Measurements from ENCODE around the gene B3GLCT. TPM values are rescaled to one million over a fixed set of nuclear protein-coding genes. Genes with fewer than 3 reads are reported as not detected.
"Not testable (repeated sequence)": the region's sequence is repeated elsewhere in the genome, so short reads cannot be mapped to it uniquely, and the experiment has no call there.

The B3GLCT gene
- total RNA-seq, 3 donors from 2014 or later (not counting 1 experiment from before 2014, with no cell fraction given): 6.0 to 8.1 (median 6.2) TPM

DNA sequence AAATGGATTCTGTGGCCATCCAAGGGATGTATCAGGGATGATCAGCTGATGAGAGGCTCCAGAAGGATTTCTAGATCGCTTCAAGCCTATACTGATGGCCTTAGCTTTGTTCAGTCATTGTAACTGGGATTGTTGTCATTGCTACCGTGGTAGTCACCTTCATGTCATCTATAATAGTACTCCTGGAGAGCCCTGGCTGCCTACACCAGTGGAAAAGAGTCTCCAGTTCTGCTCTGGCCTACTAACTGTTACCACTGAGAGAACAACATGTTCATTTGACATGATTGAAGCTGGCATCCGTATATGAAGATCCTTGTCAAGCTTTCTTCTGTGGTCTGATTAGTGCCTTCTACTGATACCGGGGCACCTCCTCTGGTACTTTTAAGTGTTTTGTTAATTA is 131.3 kb downstream of the B3GLCT start:
- Mint-ChIP-seq H3K27ac (no peak overlapping the region), H3K36me3 (peaks cover 25% of the 10 kb centered on the region), H3K27me3 (ENCODE audit: low read depth in 2 of 2) (no peaks in the 10 kb centered on the region), H3K4me3 (no peak overlapping the region), H3K4me1 (no peaks in the 10 kb centered on the region), H3K9me3 (no peaks in the 10 kb centered on the region)
- H3K27ac ChIP-seq (ENCODE audit: low read length): no peak overlapping the region
- DNase-seq (no peak), ATAC-seq (no peak)
- no peaks in the 10 kb centered on the region for H3K27me3 ChIP-seq (ENCODE audit: control insufficient read depth, insufficient read depth, low read length)
- intact Hi-C loops (cut with micrococcal nuclease): no loop called here
- no peak overlapping the region for H3K4me3 ChIP-seq (ENCODE audit: low read length)
- TF ChIP-seq, protein P1, sequence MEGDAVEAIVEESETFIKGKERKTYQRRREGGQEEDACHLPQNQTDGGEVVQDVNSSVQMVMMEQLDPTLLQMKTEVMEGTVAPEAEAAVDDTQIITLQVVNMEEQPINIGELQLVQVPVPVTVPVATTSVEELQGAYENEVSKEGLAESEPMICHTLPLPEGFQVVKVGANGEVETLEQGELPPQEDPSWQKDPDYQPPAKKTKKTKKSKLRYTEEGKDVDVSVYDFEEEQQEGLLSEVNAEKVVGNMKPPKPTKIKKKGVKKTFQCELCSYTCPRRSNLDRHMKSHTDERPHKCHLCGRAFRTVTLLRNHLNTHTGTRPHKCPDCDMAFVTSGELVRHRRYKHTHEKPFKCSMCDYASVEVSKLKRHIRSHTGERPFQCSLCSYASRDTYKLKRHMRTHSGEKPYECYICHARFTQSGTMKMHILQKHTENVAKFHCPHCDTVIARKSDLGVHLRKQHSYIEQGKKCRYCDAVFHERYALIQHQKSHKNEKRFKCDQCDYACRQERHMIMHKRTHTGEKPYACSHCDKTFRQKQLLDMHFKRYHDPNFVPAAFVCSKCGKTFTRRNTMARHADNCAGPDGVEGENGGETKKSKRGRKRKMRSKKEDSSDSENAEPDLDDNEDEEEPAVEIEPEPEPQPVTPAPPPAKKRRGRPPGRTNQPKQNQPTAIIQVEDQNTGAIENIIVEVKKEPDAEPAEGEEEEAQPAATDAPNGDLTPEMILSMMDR (IDR thresholded peaks at IDR 0.05): no peak
- no peaks in the 10 kb centered on the region for H3K9me3 ChIP-seq (ENCODE audit: control insufficient read depth, insufficient read depth, low read length)
- H3K4me1 ChIP-seq (ENCODE audit: control insufficient read depth, insufficient read depth, low read length): no peaks in the 10 kb centered on the region
- WGBS (ENCODE audit: insufficient coverage): 95% methylated on average over 4 of the region's 4 CpGs
- H3K36me3 ChIP-seq (ENCODE audit: control insufficient read depth, insufficient read depth, low read length): no peaks in the 10 kb centered on the region

DNA sequence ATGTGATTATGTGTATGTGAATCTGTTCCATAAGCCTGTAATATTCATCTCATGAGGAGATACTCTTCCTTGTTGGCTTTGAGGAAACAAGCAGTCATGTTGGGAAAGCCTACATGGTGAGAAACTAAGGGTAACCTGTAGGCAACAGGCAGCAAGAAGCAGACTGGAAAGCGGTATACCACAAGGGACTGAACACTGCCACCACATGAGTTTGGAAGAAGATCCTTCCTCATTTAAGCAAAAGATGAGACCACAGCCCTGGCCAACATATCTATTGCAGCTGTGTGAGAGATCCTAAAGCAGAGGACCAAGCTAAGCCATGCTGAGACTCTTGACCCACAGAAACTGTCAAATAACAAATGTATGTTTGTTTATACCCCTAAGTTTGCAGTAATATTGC is 134.8 kb downstream of the B3GLCT start:
- Histone ChIP-seq H3K9me3 (ENCODE audit: control insufficient read depth, insufficient read depth, low read length) (no peaks in the 10 kb centered on the region), H3K27ac (ENCODE audit: low read length) (no peak overlapping the region), H3K4me3 (ENCODE audit: low read length) (no peak overlapping the region), H3K36me3 (ENCODE audit: control insufficient read depth, insufficient read depth, low read length) (no peaks in the 10 kb centered on the region), H3K4me1 (ENCODE audit: control insufficient read depth, insufficient read depth, low read length) (no peaks in the 10 kb centered on the region), H3K27me3 (ENCODE audit: control insufficient read depth, insufficient read depth, low read length) (no peaks in the 10 kb centered on the region)
- intact Hi-C loops (cut with micrococcal nuclease): no loop called here
- no peak overlapping the region for H3K4me3 Mint-ChIP-seq
- DNase-seq (no peak), ATAC-seq (no peak)
- H3K4me1 Mint-ChIP-seq: no peaks in the 10 kb centered on the region
- no peaks in the 10 kb centered on the region for H3K27me3 Mint-ChIP-seq (ENCODE audit: low read depth in 2 of 2)
- no peak overlapping the region for H3K27ac Mint-ChIP-seq
- peaks cover 21% of the 10 kb centered on the region for H3K36me3 Mint-ChIP-seq
- WGBS (ENCODE audit: insufficient coverage): 100% methylated on average over 1 of the region's 1 CpG
- TF ChIP-seq, protein P1 (IDR thresholded peaks at IDR 0.05): no peak
- peaks cover 2% of the 10 kb centered on the region in 2 donors for H3K9me3 Mint-ChIP-seq

DNA sequence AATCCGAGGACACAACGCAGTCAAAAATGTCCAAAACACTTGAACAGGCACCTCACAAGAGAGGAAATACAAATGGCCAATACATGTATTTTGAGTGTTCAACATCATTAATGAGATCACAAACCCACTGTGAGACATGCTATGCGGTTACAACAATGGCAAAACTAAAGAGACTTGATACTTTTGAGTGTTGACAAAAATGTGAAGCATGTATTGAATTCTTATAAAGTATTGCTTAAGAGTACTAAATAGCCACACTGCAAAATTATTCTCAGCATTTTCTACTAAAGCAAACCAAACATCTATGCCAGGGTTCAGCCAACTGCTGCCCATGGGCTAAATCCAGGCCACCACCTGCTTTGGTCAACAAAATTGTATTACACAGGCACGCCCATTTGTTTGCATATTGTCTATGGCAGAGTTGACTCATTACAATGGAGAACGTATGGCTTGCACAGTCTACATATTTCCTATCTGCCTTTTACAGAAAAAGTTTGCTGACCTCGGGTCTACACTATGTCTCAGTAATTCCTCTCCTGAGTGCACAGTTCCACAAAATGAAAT is 135.3 kb downstream of the B3GLCT start:
- TF ChIP-seq, protein P1 (IDR thresholded peaks at IDR 0.05): no peak
- Histone ChIP-seq H3K36me3 (ENCODE audit: control insufficient read depth, insufficient read depth, low read length) (no peaks in the 10 kb centered on the region), H3K4me3 (ENCODE audit: low read length) (no peak overlapping the region), H3K4me1 (ENCODE audit: control insufficient read depth, insufficient read depth, low read length) (no peaks in the 10 kb centered on the region), H3K27me3 (ENCODE audit: control insufficient read depth, insufficient read depth, low read length) (no peaks in the 10 kb centered on the region), H3K9me3 (ENCODE audit: control insufficient read depth, insufficient read depth, low read length) (no peaks in the 10 kb centered on the region), H3K27ac (ENCODE audit: low read length) (no peak overlapping the region)
- Mint-ChIP-seq H3K4me3 (no peak overlapping the region), H3K27ac (no peak overlapping the region), H3K4me1 (no peaks in the 10 kb centered on the region), H3K27me3 (ENCODE audit: low read depth in 2 of 2) (no peaks in the 10 kb centered on the region), H3K9me3 (peaks cover 2% of the 10 kb centered on the region in 2 donors), H3K36me3 (peaks cover 16% of the 10 kb centered on the region)
- 86% methylated on average over 5 of the region's 6 CpGs for WGBS (ENCODE audit: insufficient coverage)
- no peak for DNase-seq
- ATAC-seq: no peak
- intact Hi-C loops (cut with micrococcal nuclease): no loop called here

DNA sequence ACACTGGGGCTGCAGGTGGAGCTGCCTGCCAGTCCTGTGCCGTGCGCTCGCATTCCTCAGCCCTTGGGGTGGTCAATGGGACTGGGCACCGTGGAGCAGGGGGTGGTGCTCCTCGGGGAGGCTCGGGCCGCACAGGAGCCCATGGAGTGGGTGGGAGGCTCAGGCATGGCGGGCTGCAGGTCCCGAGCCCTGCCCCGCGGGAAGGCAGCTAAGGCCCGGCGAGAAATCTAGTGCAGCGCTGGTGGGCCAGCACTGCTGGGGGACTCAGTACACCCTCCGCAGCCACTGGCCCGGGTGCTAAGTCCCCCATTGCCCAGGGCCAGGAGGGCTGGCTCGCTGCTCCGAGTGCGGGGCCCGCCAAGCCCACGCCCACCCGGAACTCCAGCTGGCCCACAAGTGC is 139.8 kb downstream of the B3GLCT start:
- H3K27me3 ChIP-seq (ENCODE audit: control insufficient read depth, insufficient read depth, low read length); H3K4me1 Mint-ChIP-seq; H3K9me3 ChIP-seq (ENCODE audit: control insufficient read depth, insufficient read depth, low read length); H3K9me3 Mint-ChIP-seq; ATAC-seq; H3K4me3 Mint-ChIP-seq; H3K27me3 Mint-ChIP-seq (ENCODE audit: low read depth in 2 of 2); H3K27ac ChIP-seq (ENCODE audit: low read length); H3K27ac Mint-ChIP-seq; DNase-seq; H3K36me3 ChIP-seq (ENCODE audit: control insufficient read depth, insufficient read depth, low read length); H3K4me1 ChIP-seq (ENCODE audit: control insufficient read depth, insufficient read depth, low read length); H3K4me3 ChIP-seq (ENCODE audit: low read length); intact Hi-C loops (cut with micrococcal nuclease); H3K36me3 Mint-ChIP-seq: not testable (repeated sequence)
- 92% methylated on average over 19 of the region's 22 CpGs for WGBS (ENCODE audit: insufficient coverage)

DNA sequence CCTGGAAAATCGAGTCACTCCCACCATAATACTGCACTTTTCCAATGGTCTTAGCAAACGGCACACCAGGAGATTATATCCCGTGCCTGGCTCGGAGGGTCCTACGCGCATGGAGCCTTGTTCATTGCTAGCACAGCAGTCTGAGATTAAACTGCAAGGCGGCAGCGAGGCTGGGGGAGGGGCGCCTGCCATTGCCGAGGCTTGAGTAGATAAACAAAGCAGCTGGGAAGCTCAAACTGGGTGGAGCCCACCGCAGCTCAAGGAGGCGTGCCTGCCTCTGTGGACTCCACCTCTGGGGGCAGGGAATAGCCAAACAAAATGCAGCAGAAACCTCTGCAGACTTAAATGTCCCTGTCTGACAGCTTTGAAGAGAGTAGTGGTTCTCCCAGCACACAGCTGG is 141.1 kb downstream of the B3GLCT start:
- H3K36me3 Mint-ChIP-seq; H3K36me3 ChIP-seq (ENCODE audit: control insufficient read depth, insufficient read depth, low read length); H3K9me3 ChIP-seq (ENCODE audit: control insufficient read depth, insufficient read depth, low read length); H3K4me3 ChIP-seq (ENCODE audit: low read length); H3K27ac ChIP-seq (ENCODE audit: low read length); H3K27ac Mint-ChIP-seq; H3K9me3 Mint-ChIP-seq; H3K4me1 ChIP-seq (ENCODE audit: control insufficient read depth, insufficient read depth, low read length); intact Hi-C loops (cut with micrococcal nuclease); H3K4me3 Mint-ChIP-seq; H3K27me3 Mint-ChIP-seq (ENCODE audit: low read depth in 2 of 2); H3K4me1 Mint-ChIP-seq; DNase-seq; H3K27me3 ChIP-seq (ENCODE audit: control insufficient read depth, insufficient read depth, low read length); ATAC-seq: not testable (repeated sequence)
- 90% methylated on average over 12 of the region's 12 CpGs for WGBS (ENCODE audit: insufficient coverage)
